ENCODE measurements around the gene PTPRT. TPM values are rescaled to one million over a fixed set of nuclear protein-coding genes. Genes with fewer than 3 reads are reported as not detected.

The PTPRT gene
- total RNA-seq, 1 experiment from 2014 or later = 44.5 TPM

DNA sequence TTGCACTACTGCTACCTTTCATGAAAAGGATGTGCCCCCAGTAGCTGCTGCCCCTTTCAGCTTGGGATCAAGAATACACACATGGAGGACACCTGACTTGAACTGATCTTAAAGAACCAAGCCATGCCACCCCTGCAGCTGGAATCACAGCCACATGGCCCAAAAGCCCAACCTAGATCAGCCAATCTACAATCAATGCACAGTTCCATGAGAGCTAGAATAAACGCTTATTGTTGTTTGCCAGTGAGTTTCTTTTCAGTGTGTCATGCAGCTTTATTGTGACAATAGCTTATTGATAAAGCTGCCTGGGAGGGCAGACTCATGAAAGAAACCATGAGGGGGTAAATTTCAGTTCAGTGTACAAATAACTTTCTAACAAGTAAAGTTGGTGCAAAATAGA lies 397.7 kb downstream of the PTPRT start:
- Histone ChIP-seq H3K4me1 (ENCODE audit: low read length) (peaks cover 38% of the 10 kb centered on the region), H3K4me2 (ENCODE audit: low read depth, low read length, poor library complexity, severe bottlenecking) (no peak overlapping the region), H3K9ac (ENCODE audit: low read length) (no peak overlapping the region), H3K9me2 (replicated peaks; ENCODE audit: insufficient read depth, low read length) (no peaks in the 10 kb centered on the region), H3K27me3 (ENCODE audit: low read length) (no peaks in the 10 kb centered on the region), H3K79me2 (ENCODE audit: low read length) (no peaks in the 10 kb centered on the region), H3K9me3 (ENCODE audit: low read length) (no peaks in the 10 kb centered on the region), H3K27ac (ENCODE audit: low read length) (no peak overlapping the region), H3K36me3 (ENCODE audit: insufficient read depth, low read length) (0 out of 2 replicates have a peak, but pooled peaks cover 3% of the 10 kb centered on the region), H3K4me3 (ENCODE audit: low read length) (no peak overlapping the region), H4K20me1 (ENCODE audit: insufficient read depth, low read depth, low read length) (no peaks in the 10 kb centered on the region), H2AFZ (ENCODE audit: low read length) (no peak overlapping the region)
- DNase-seq = no peak

DNA sequence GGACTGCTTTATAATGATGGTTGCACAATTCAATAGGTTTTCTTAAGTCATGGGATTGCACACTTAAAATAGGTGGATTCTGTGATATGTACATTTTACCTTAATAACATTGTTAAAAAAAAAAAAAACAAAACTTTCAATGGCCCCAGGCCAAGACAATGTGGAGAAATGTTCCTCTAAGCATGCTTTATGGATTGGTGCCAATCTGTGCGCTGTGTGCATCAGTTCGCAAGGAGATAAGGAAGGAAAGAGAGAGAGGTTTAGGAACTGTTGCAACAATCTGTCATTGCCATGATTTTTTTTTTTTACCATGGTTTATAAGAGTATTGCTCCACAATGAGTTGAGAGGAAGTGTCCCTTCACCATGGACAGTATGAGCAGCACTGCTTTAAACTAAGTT lies 399.6 kb downstream of the PTPRT start:
- no peak overlapping the region; the same call in 1 of the 2 replicates for H3K27ac ChIP-seq (ENCODE audit: low read length)
- H3K9ac ChIP-seq (ENCODE audit: low read length) = no peak overlapping the region
- H3K36me3 ChIP-seq (ENCODE audit: insufficient read depth, low read length) = 0 out of 2 replicates have a peak, but pooled peaks cover 9% of the 10 kb centered on the region
- H3K4me3 ChIP-seq (ENCODE audit: low read length) = no peak overlapping the region
- DNase-seq = no peak
- H2AFZ ChIP-seq (ENCODE audit: low read length) = no peak overlapping the region
- H3K27me3 ChIP-seq (ENCODE audit: low read length) = no peaks in the 10 kb centered on the region
- H3K4me1 ChIP-seq (ENCODE audit: low read length) = peaks cover 46% of the 10 kb centered on the region
- no peak overlapping the region for H3K4me2 ChIP-seq (ENCODE audit: low read depth, low read length, poor library complexity, severe bottlenecking)
- H3K79me2 ChIP-seq (ENCODE audit: low read length) = no peaks in the 10 kb centered on the region
- no peaks in the 10 kb centered on the region for H4K20me1 ChIP-seq (ENCODE audit: insufficient read depth, low read depth, low read length)
- no peaks in the 10 kb centered on the region for H3K9me3 ChIP-seq (ENCODE audit: low read length)
- H3K9me2 ChIP-seq (replicated peaks; ENCODE audit: insufficient read depth, low read length) = no peaks in the 10 kb centered on the region

DNA sequence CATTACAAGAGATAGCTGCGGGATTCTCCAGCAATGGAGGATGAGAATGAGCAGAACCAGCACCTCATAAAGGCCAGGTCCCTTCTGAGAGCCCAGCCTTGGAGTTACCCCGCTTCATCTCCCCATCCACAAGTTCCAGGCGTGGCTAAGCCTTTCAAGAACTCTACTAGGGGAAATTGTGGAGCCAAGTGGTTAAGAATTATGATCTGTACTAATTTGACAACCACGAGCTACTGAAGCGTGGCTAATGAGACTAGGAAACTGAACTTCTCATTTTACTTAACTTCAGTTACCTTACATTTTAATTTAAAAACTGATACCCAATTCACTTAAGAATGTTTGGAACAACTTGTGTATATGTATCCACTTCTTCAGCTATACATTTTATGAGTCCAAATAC lies 401.0 kb downstream of the PTPRT start:
- no peak overlapping the region for H3K4me3 ChIP-seq (ENCODE audit: low read length)
- peaks cover 53% of the 10 kb centered on the region for H3K4me1 ChIP-seq (ENCODE audit: low read length)

GRCh38 chr20:42785041-42785440 lies 404.7 kb downstream of the PTPRT start:
- no peak for DNase-seq
- Histone ChIP-seq H4K20me1 (ENCODE audit: insufficient read depth, low read depth, low read length) (no peaks in the 10 kb centered on the region), H3K4me3 (ENCODE audit: low read length) (no peak overlapping the region), H3K4me2 (ENCODE audit: low read depth, low read length, poor library complexity, severe bottlenecking) (no peak overlapping the region), H3K36me3 (ENCODE audit: insufficient read depth, low read length) (0 out of 2 replicates have a peak, but pooled peaks cover 9% of the 10 kb centered on the region), H3K79me2 (ENCODE audit: low read length) (no peaks in the 10 kb centered on the region), H3K27ac (ENCODE audit: low read length) (no peak overlapping the region), H3K9me3 (ENCODE audit: low read length) (no peaks in the 10 kb centered on the region), H3K9me2 (replicated peaks; ENCODE audit: insufficient read depth, low read length) (no peaks in the 10 kb centered on the region), H3K4me1 (ENCODE audit: low read length) (peaks cover 54% of the 10 kb centered on the region), H3K9ac (ENCODE audit: low read length) (no peak overlapping the region), H3K27me3 (ENCODE audit: low read length) (no peaks in the 10 kb centered on the region), H2AFZ (ENCODE audit: low read length) (no peak overlapping the region)

More for the DNA sequence above, 401.0 kb downstream of the PTPRT start:
- H3K9me3 ChIP-seq (ENCODE audit: low read length) = no peaks in the 10 kb centered on the region
- DNase-seq = peak; percentile 60
- H3K36me3 ChIP-seq (ENCODE audit: insufficient read depth, low read length) = 0 out of 2 replicates have a peak, but pooled peaks cover 9% of the 10 kb centered on the region
- H3K79me2 ChIP-seq (ENCODE audit: low read length) = no peaks in the 10 kb centered on the region
- no peaks in the 10 kb centered on the region for H4K20me1 ChIP-seq (ENCODE audit: insufficient read depth, low read depth, low read length)
- H3K27me3 ChIP-seq (ENCODE audit: low read length) = no peaks in the 10 kb centered on the region
- peak overlapping the region; percentile 47 for H3K27ac ChIP-seq (ENCODE audit: low read length)
- H3K4me2 ChIP-seq (ENCODE audit: low read depth, low read length, poor library complexity, severe bottlenecking) = peak overlapping the region; percentile 44
- H3K9ac ChIP-seq (ENCODE audit: low read length) = no peak overlapping the region
- no peak overlapping the region for H2AFZ ChIP-seq (ENCODE audit: low read length)
- H3K9me2 ChIP-seq (replicated peaks; ENCODE audit: insufficient read depth, low read length) = no peaks in the 10 kb centered on the region

DNA sequence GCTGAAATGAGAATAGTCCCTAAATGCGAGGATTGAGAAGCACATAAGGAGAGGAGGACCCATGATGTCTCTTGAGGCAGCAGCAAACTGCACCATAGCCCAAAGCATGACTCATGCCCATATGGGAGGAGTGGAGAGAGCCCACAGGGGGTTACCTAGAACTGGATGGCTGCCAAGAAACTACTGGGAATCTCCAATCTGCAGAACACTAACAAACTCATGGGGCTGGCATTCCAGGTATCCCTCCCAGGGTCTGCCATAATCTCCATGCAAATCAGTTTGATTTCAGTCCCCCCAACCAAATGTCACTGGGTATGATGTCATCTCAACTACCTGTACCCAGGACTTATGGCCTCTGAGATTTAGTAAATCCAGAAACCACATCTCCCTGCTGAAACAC lies 410.5 kb downstream of the PTPRT start:
- H2AFZ ChIP-seq (ENCODE audit: low read length) = no peak overlapping the region
- H3K27me3 ChIP-seq (ENCODE audit: low read length) = no peaks in the 10 kb centered on the region
- no peak overlapping the region for H3K9ac ChIP-seq (ENCODE audit: low read length)
- DNase-seq = no peak
- H3K36me3 ChIP-seq (ENCODE audit: insufficient read depth, low read length) = peaks cover 3% of the 10 kb centered on the region; the same call in 1 of the 2 replicates
- H3K4me2 ChIP-seq (ENCODE audit: low read depth, low read length, poor library complexity, severe bottlenecking) = no peak overlapping the region
- peaks cover 42% of the 10 kb centered on the region for H3K4me1 ChIP-seq (ENCODE audit: low read length)
- H3K9me2 ChIP-seq (replicated peaks; ENCODE audit: insufficient read depth, low read length) = no peaks in the 10 kb centered on the region
- H3K4me3 ChIP-seq (ENCODE audit: low read length) = no peak overlapping the region
- H4K20me1 ChIP-seq (ENCODE audit: insufficient read depth, low read depth, low read length) = no peaks in the 10 kb centered on the region
- H3K9me3 ChIP-seq (ENCODE audit: low read length) = no peaks in the 10 kb centered on the region
- no peaks in the 10 kb centered on the region for H3K79me2 ChIP-seq (ENCODE audit: low read length)
- no peak overlapping the region for H3K27ac ChIP-seq (ENCODE audit: low read length)

GRCh38 chr20:42775866-42776265 lies 413.8 kb downstream of the PTPRT start:
- Histone ChIP-seq H3K79me2 (ENCODE audit: low read length) (no peaks in the 10 kb centered on the region), H3K36me3 (ENCODE audit: insufficient read depth, low read length) (peaks cover 12% of the 10 kb centered on the region), H3K4me2 (ENCODE audit: low read depth, low read length, poor library complexity, severe bottlenecking) (no peak overlapping the region), H3K4me1 (ENCODE audit: low read length) (peaks cover 29% of the 10 kb centered on the region), H2AFZ (ENCODE audit: low read length) (no peak overlapping the region), H3K9me2 (replicated peaks; ENCODE audit: insufficient read depth, low read length) (no peaks in the 10 kb centered on the region), H3K27ac (ENCODE audit: low read length) (peak overlapping the region; percentile 45; the same call in 1 of the 2 replicates), H3K9me3 (ENCODE audit: low read length) (no peaks in the 10 kb centered on the region), H3K4me3 (ENCODE audit: low read length) (no peak overlapping the region), H3K27me3 (ENCODE audit: low read length) (no peaks in the 10 kb centered on the region), H4K20me1 (ENCODE audit: insufficient read depth, low read depth, low read length) (no peaks in the 10 kb centered on the region), H3K9ac (ENCODE audit: low read length) (no peak overlapping the region)
- no peak for DNase-seq

- Histone ChIP-seq H3K27ac (ENCODE audit: low read length) (peak overlapping the region; percentile 32; the same call in 1 of the 2 replicates), H3K9me2 (replicated peaks; ENCODE audit: insufficient read depth, low read length) (no peaks in the 10 kb centered on the region), H3K9ac (ENCODE audit: low read length) (no peak overlapping the region), H3K4me2 (ENCODE audit: low read depth, low read length, poor library complexity, severe bottlenecking) (no peak overlapping the region), H3K9me3 (ENCODE audit: low read length) (no peaks in the 10 kb centered on the region), H3K27me3 (ENCODE audit: low read length) (no peaks in the 10 kb centered on the region), H3K79me2 (ENCODE audit: low read length) (no peaks in the 10 kb centered on the region), H4K20me1 (ENCODE audit: insufficient read depth, low read depth, low read length) (no peaks in the 10 kb centered on the region), H3K36me3 (ENCODE audit: insufficient read depth, low read length) (peaks cover 13% of the 10 kb centered on the region), H3K4me1 (ENCODE audit: low read length) (peaks cover 29% of the 10 kb centered on the region), H2AFZ (ENCODE audit: low read length) (no peak overlapping the region), H3K4me3 (ENCODE audit: low read length) (no peak overlapping the region)
- peak; percentile 57 for DNase-seq
Measured at GRCh38 chr20:42775037-42775436, 414.7 kb downstream of the PTPRT start.

DNA sequence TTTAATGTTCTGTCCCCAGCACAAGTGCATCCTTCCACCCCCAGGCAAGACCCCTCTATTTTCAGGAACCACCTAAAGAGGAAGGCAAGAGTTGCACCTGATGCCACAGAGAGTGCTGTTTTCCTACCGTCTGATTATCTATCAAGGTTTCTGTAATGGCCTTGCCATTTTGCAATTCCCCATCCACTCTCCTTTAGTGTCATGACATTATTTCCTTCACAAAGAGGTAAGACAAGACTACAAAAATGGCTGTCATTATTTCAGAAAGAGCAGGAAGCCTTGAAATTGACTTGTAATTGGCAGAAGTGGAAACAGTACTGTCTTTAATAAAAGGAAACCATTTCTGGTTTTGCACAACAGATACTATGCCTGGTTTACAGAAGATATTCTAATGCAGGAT lies 426.7 kb downstream of the PTPRT start:
- H3K27ac ChIP-seq (ENCODE audit: low read length) = no peak overlapping the region

More for the DNA sequence above, 426.7 kb downstream of the PTPRT start:
- H3K9ac ChIP-seq (ENCODE audit: low read length) = no peak overlapping the region
- H3K79me2 ChIP-seq (ENCODE audit: low read length) = no peaks in the 10 kb centered on the region
- H3K36me3 ChIP-seq (ENCODE audit: insufficient read depth, low read length) = no peaks in the 10 kb centered on the region; the same call in 1 of the 2 replicates
- no peaks in the 10 kb centered on the region for H3K27me3 ChIP-seq (ENCODE audit: low read length)
- H3K4me3 ChIP-seq (ENCODE audit: low read length) = no peak overlapping the region
- H3K9me2 ChIP-seq (replicated peaks; ENCODE audit: insufficient read depth, low read length) = no peaks in the 10 kb centered on the region
- no peaks in the 10 kb centered on the region for H3K9me3 ChIP-seq (ENCODE audit: low read length)
- H4K20me1 ChIP-seq (ENCODE audit: insufficient read depth, low read depth, low read length) = no peaks in the 10 kb centered on the region
- no peak overlapping the region for H2AFZ ChIP-seq (ENCODE audit: low read length)
- peaks cover 21% of the 10 kb centered on the region for H3K4me1 ChIP-seq (ENCODE audit: low read length)
- H3K4me2 ChIP-seq (ENCODE audit: low read depth, low read length, poor library complexity, severe bottlenecking) = no peak overlapping the region
- no peak for DNase-seq
